ENCODE results near the gene ATP5F1D.
"Not testable (repeated sequence)": the region's sequence is repeated elsewhere in the genome, so short reads cannot be mapped to it uniquely, and the experiment has no call there.

ATP5F1D gene

DNA sequence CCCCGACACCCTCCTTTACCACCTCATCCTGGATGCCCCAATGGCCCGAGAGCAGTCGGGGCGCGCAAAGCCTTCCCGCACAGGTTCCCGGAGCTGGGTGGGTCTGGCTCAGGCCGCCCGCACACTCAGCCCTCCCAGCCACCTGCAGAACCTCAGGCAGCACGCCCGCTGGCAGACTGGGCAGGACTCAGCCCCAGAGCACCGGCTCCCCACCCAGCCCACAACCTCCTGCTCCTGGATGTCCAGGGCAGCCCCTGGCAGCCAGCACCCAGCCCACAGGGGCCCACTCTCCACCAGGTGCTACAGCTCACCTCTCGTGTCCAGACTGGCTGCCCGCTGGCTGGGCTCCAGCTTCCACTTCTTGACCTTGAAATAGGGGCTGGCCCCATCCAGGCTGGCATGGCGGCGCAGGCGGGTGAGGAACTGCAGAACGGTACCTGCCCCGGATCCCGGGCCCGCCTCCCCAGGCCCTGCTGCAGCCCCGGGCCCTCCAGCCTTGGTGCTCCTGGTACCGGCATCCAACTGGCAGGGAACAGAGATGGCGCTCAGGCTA is 8.4 kb upstream of the ATP5F1D start:
- no peak for FAIRE-seq

- FAIRE-seq = no peak
Measured at GRCh38 chr19:1234051-1234954, 7.2 kb upstream of the ATP5F1D start.

DNA sequence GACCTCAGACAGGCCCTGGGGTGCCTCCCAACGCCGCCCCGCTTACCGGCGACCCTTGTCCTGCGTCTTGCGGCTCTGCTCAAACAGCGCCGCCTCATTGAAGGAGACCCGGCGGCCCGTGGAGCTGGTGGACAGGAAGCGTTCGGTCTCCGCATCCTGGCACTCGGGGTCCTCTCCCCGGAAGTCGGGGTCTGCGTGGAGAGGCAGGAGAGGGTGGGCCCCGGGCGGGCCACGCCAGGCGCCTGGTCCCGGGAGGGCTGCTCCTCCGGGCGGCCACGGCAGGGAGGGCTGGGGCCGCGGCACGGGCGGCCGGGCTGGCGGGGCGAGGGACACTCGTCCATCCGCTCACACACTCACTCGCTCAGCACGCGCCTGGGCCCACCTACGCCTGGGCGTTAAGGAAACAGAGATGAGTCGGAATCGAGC is 6.6 kb upstream of the ATP5F1D start:
- no peak for FAIRE-seq

- no peak for FAIRE-seq
Measured at GRCh38 chr19:1235625-1236538, 5.7 kb upstream of the ATP5F1D start.

- no peak for FAIRE-seq
Measured at GRCh38 chr19:1236576-1236975, 5.0 kb upstream of the ATP5F1D start.

GRCh38 chr19:1237027-1237659 is 4.4 kb upstream of the ATP5F1D start:
- FAIRE-seq = no peak

DNA sequence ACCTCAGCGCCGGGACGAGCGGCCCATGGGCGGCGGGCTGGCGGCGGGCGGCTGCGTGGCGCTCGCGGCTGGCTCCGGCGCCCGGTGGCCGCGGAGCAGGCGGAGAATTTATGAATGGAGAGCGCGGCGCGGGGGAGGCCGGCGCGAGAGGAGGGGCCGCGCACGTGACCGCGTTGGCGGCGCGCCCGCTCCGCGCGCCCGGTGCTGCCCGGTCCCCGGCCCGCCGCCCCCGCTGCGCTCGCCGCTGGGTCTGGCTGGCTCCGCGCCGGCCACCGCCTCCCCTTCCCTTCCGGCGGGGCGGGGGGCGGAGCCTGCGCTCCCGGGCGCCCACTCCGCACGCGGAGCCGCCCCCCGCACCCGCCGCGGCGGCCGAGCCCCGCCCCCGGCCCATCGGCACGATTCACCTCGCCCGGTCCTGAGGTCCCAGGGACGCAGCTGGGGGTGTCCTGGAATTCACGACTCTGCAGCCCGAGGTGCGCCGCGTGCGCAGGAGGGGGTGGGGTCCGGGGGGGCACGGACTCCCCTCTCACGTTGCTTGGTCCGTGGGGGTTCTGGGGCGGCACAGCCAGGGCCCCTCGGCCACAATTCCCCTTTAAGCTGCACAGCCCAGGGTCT is 3.7 kb upstream of the ATP5F1D start, which contains the start of gene CBARP:
Gene CBARP (minus strand): TSS at position 252 of the 615 bp plus-strand sequence. CDS start 1,905 bp downstream, outside the sequence.
- no peak for FAIRE-seq

- no peak for FAIRE-seq
Measured at GRCh38 chr19:1238369-1239303, 2.9 kb upstream of the ATP5F1D start.

DNA sequence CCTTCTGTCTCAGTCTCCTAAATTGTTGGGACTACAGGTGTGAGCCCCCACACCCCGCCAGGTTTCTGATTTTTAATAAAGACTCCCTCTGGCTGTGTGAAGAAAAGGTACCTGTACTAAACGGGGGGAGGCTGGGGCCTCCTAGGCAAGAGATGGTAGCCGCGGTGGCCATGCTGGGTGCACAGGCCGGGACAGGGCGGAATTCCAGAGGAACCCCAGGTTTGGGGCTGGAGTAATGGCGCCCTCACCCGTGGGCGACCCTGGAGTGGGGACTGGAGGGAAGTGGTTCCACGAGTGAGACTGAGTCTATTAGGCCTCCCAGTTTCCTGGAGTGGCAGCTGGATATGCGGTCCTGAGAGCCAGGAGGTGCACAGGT is 2.1 kb upstream of the ATP5F1D start:
- no peak for FAIRE-seq

DNA sequence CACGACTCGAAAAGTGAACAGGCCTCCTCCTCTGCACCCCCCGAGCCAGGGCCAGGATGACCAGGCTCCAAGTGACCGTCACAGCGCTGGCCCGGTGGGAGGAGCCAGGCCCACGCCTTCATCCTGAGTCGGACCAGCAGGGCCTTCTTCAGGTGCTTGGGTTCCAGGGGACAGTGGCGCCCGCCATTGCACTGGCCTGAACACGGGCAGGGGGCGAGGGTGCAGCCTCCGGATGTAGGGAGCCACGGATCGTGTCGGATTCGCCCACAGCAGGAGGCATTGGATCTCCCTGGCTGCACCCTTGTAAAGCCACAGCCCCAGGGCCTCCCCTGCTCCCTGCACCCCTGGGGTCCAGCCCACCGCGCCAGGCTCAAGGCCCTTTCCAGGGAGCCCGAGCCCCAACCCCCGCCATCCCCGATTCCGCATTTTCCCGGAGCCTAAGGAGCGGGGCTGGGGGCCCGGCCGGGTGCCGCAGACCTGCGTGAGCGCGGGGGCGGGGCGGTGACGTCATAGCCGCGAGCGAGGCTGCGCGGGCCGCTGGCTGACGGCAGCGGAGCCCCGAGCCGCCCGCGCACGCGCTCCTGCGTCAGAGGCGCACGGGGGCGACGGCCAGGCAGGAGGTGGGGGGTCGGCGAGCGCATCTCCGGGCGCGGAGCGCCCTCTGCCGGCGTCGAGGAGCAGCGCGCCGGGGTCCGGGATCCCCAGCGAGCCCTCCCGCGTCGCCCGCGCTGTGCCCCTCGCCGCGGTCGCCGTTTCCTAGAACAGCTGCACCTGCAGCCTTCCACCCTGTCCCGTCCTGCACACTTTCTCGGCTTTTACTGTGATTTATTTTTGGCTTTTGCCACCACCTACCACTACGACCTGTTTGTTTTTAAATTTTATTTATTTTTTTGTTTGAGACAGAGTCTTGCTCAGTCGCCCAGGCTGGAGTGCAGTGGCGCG is 1.5 kb upstream of the ATP5F1D start:
- FAIRE-seq = no peak

DNA sequence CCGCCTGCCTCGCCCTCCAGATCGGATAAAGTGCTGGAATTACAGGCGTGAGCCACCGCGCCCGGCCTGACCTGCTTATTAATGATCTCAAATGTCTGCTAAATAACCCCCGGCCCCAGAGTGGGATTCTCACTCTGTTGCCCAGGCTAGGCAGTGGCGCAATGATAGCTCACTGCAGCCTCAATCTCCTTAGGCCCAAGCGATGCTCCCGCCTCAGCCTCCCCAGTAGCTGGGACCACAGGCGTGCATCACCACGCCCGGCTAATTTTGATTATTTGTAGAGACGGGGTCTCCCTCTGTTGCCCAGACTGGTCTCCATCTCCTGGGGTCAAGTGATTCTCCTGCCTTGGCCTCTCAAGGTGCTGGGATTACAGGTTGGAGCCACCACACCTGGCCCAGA is 626 bp upstream of the ATP5F1D start:
- FAIRE-seq = no peak

DNA sequence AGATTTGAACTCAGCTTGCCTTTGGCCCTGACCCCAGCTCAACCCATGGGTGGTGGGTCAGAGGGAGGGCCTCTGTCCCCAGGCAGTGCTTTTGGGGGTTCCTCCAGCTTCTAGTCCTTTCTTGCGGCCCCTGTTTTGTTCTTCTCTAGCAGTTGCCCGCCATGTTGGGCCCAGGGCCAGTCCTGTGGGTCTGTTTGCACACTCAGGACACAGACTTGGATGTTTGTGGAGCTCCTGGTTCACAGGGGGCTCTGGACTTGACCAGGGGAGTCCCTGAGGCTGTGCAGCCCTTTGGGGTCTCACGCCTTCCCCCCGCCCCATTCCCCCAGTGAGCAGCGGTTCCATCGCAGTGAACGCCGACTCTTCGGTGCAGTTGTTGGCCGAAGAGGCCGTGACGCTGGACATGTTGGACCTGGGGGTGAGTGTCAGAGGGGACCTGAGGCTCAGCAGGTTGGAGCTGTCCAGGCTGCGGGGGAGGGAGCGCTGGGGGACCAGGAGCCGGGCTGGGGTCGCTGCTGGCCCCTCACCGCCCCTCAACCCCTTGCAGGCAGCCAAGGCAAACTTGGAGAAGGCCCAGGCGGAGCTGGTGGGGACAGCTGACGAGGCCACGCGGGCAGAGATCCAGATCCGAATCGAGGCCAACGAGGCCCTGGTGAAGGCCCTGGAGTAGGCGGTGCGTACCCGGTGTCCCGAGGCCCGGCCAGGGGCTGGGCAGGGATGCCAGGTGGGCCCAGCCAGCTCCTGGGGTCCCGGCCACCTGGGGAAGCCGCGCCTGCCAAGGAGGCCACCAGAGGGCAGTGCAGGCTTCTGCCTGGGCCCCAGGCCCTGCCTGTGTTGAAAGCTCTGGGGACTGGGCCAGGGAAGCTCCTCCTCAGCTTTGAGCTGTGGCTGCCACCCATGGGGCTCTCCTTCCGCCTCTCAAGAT is 2.5 kb downstream of the ATP5F1D start:
- no peak for FAIRE-seq

DNA sequence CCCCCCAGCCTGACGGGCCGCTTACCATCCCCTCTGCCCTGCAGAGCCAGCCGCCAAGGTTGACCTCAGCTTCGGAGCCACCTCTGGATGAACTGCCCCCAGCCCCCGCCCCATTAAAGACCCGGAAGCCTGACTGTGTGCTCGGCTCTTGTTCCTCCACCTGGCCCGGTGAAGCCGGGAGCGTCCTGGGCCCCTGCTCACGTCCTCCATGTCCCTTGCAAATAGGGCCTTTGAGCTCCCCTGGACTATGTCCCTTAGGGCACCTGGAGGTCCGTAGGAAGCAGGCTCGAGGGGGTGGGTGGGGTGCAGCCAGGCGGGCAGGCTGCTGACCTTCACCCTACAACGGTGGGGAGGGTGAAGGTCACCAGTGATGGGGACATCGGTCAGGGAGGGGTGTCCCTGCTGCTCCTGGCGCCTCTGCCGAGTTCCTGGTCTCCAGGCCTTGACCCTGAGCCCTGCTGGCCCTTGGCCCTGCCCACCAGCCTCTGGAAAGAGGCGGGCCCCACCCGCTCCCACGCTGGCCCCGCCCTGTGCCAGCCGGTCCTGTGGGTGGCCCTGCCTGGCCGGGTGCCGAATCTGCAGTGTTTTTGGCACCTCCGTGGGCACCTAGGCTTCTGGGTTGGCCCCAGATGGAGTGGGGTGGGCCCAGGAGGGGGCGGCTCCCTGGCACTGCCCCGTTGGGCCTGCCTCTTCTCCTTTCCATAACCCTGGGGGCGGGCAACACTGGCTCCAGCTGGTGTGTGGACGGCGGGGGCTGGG is 3.3 kb downstream of the ATP5F1D start:
- no peak for FAIRE-seq

- FAIRE-seq = no peak
Measured at GRCh38 chr19:1245494-1246264, 4.1 kb downstream of the ATP5F1D start.

- not testable (repeated sequence) for FAIRE-seq
Measured at GRCh38 chr19:1246265-1247087, 4.9 kb downstream of the ATP5F1D start.

DNA sequence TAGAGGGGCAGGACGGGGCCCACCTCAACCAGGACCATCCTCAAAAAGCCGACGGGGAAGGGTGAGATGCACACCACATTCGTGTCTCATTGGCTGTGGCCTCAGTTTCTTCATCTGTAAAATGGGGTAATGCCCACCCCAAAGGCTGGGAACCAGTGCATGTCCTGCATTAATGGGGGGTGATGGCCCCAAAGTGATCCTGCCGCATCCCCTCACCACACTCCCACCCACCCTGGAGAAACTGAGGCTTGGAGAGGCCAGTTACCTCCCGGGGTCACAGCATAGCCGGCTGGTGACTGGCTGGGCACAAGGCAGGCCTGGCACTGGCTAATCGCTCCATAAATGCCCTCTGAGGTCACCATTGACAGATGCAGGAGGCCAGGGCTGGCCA is 6.2 kb downstream of the ATP5F1D start:
- no peak for FAIRE-seq
